ENCODE measurements around the gene MBD5. TPM values are rescaled to one million over a fixed set of nuclear protein-coding genes. Genes with fewer than 3 reads are reported as not detected.

The MBD5 gene
- total and polyA plus RNA-seq, 7 donors, result 2.3 to 81.1 (median 67.0) TPM

- 91 to 93% methylated on average over 2 of the region's 2 CpGs for WGBS, 2 donors
- Histone ChIP-seq H3K27ac (no peak overlapping the region), H3K9me3 (no peaks in the 10 kb centered on the region), H3K4me1 (peaks cover 0 to 20% (median 17%) of the 10 kb centered on the region in 4 donors), H3K36me3 (no peaks in the 10 kb centered on the region), H3K4me3 (no peak overlapping the region), H3K27me3 (no peaks in the 10 kb centered on the region)
- intact Hi-C loops (cut with DNase I), result no loop called here
- TF ChIP-seq EP300 (IDR thresholded peaks at IDR 0.05), result no peak
- TF ChIP-seq POLR2A (IDR thresholded peaks at IDR 0.05), result no peak
- TF ChIP-seq POLR2AphosphoS5 (IDR thresholded peaks at IDR 0.05), result no peak
- TF ChIP-seq, protein P1, sequence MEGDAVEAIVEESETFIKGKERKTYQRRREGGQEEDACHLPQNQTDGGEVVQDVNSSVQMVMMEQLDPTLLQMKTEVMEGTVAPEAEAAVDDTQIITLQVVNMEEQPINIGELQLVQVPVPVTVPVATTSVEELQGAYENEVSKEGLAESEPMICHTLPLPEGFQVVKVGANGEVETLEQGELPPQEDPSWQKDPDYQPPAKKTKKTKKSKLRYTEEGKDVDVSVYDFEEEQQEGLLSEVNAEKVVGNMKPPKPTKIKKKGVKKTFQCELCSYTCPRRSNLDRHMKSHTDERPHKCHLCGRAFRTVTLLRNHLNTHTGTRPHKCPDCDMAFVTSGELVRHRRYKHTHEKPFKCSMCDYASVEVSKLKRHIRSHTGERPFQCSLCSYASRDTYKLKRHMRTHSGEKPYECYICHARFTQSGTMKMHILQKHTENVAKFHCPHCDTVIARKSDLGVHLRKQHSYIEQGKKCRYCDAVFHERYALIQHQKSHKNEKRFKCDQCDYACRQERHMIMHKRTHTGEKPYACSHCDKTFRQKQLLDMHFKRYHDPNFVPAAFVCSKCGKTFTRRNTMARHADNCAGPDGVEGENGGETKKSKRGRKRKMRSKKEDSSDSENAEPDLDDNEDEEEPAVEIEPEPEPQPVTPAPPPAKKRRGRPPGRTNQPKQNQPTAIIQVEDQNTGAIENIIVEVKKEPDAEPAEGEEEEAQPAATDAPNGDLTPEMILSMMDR (IDR thresholded peaks at IDR 0.05), result no peak
- DNase-seq, result no peak
These were observed 282.3 kb downstream of the MBD5 start for GRCh38 chr2:148303161-148303560.

DNA sequence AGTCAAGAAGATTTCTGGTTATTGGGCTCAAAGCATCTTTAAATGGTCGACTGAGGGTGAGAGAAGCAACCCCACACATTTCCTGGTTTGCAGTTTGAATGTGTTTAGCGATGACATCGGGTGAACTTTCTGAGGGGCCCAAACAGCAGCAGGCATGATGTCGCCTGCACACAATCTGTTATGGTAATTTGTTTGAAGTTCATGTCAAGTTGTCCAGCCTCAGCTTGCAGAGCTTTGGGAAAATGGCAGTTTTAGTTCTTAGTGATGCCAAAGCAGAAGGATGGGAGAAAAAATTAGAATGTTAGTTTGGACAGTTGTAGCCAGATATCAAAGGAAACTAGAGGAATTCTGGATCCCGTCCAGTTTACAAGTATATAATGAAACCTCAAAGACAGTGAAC, 284.6 kb downstream of the MBD5 start:
- H3K27me3 ChIP-seq, result no peaks in the 10 kb centered on the region
- TF ChIP-seq EP300 (IDR thresholded peaks at IDR 0.05), result no peak
- TF ChIP-seq POLR2A (IDR thresholded peaks at IDR 0.05), result no peak
- TF ChIP-seq POLR2AphosphoS5 (IDR thresholded peaks at IDR 0.05), result no peak
- TF ChIP-seq, protein P1 (IDR thresholded peaks at IDR 0.05), result no peak
- no peak for DNase-seq
- H3K4me3 ChIP-seq, result no peak overlapping the region
- no peaks in the 10 kb centered on the region for H3K9me3 ChIP-seq
- 82 to 90% methylated on average over 5 of the region's 5 CpGs for WGBS, 2 donors
- intact Hi-C loops (cut with DNase I), result no loop called here
- no peak overlapping the region for H3K27ac ChIP-seq
- H3K4me1 ChIP-seq, result peaks cover 0 to 20% (median 13%) of the 10 kb centered on the region in 4 donors
- H3K36me3 ChIP-seq, result no peaks in the 10 kb centered on the region

DNA sequence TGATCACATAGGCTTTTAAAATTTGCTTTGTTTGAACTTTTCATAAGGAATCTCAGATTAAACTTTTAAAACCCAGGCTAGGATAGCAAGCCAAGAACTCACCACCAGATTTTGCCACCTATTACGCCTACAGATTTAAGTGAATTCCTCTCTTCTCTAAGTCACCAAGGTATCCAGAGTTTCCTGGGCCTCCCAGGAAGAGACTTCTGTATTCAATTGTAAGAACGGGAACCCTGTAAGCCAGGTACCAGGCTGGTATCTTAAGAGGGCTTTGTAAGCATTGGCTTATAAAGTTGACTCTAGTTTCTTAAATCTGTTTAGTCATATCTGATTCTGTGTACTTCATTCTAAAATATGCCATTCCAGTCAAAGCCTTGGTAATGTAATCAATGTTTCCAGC, 285.1 kb downstream of the MBD5 start:
- WGBS, 2 donors, result 97 to 98% methylated on average over 2 of the region's 2 CpGs
- no peak for TF ChIP-seq POLR2A (IDR thresholded peaks at IDR 0.05)
- TF ChIP-seq EP300 (IDR thresholded peaks at IDR 0.05), result no peak
- TF ChIP-seq, protein P1 (IDR thresholded peaks at IDR 0.05), result no peak
- no peak for TF ChIP-seq POLR2AphosphoS5 (IDR thresholded peaks at IDR 0.05)
- H3K4me1 ChIP-seq, result peaks cover 0 to 14% (median 8%) of the 10 kb centered on the region in 4 donors
- no peak overlapping the region for H3K27ac ChIP-seq
- H3K36me3 ChIP-seq, result no peaks in the 10 kb centered on the region
- intact Hi-C loops (cut with DNase I), result no loop called here
- H3K9me3 ChIP-seq, result no peaks in the 10 kb centered on the region
- H3K27me3 ChIP-seq, result no peaks in the 10 kb centered on the region
- H3K4me3 ChIP-seq, result no peak overlapping the region
- DNase-seq, result no peak

DNA sequence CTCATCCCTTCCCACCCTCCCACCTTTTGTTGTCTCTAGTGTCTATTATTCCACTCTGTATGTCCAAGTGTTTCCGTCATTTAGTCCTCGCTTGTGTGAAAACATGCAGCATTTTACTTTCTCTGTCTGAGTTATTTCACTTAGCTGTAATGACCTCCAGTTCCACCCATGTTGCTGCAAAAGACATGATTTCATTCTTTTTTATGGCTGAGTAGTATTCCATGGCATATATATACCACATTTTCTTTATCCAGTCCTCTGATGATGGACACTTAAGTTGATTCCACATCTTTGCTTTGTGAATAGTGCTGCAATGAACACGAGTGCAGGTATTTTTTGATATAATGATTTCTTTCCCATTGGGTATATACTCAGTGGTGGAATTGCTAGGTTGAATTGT, 296.7 kb downstream of the MBD5 start:
- no peak for DNase-seq
- no peak overlapping the region for H3K4me3 ChIP-seq
- no peaks in the 10 kb centered on the region for H3K27me3 ChIP-seq
- no peaks in the 10 kb centered on the region for H3K9me3 ChIP-seq
- no peaks in the 10 kb centered on the region for H3K36me3 ChIP-seq
- 62 to 65% methylated on average over 3 of the region's 3 CpGs for WGBS, 2 donors
- H3K27ac ChIP-seq, result no peak overlapping the region
- TF ChIP-seq EP300 (IDR thresholded peaks at IDR 0.05), result no peak
- intact Hi-C loops (cut with DNase I), result no loop called here
- H3K4me1 ChIP-seq, result no peaks in the 10 kb centered on the region

- TF ChIP-seq, protein P1 (IDR thresholded peaks at IDR 0.05), result no peak
- no peak for TF ChIP-seq EP300 (IDR thresholded peaks at IDR 0.05)
- TF ChIP-seq POLR2A (IDR thresholded peaks at IDR 0.05), result no peak
- no peak for TF ChIP-seq POLR2AphosphoS5 (IDR thresholded peaks at IDR 0.05)
- Histone ChIP-seq H3K4me1 (no peaks in the 10 kb centered on the region), H3K36me3 (peaks cover 0 to 21% (median 6%) of the 10 kb centered on the region in 4 donors), H3K27ac (no peak overlapping the region), H3K27me3 (no peaks in the 10 kb centered on the region), H3K4me3 (no peak overlapping the region), H3K9me3 (peaks cover 0 to 4% (median 2%) of the 10 kb centered on the region in 4 donors)
- DNase-seq, result no peak
- intact Hi-C loops (cut with DNase I), result no loop called here
These were observed 317.6 kb downstream of the MBD5 start for GRCh38 chr2:148338541-148338940.
